Chondrocyte (in vitro differentiated cells): Measurements from ENCODE around the gene HPDL. TPM values are rescaled to one million over a fixed set of nuclear protein-coding genes. Genes with fewer than 3 reads are reported as not detected.

Experiments
- DNase-seq: peaks from one replicate; pipeline ENCODE4 v3.0.0; 2021; ENCODE audit warnings: mixed read lengths, low spot score
- H3K27ac Mint-ChIP-seq: one replicate; pipeline ENCODE4 v1.8.0; 2021; ENCODE audit warnings: mild to moderate bottlenecking, moderate library complexity, mixed read lengths; ENCODE audit not compliant: unreplicated experiment
- H3K27me3 Mint-ChIP-seq: 2 replicates; pipeline ENCODE4 v1.8.0; 2021; ENCODE audit warnings: low read depth, mixed read lengths
- H3K36me3 Mint-ChIP-seq: 2 replicates; pipeline ENCODE4 v1.8.0; 2021; ENCODE audit warnings: low read depth, mixed read lengths
- H3K4me1 Mint-ChIP-seq: 2 replicates; pipeline ENCODE4 v1.8.0; 2021; ENCODE audit warnings: low read depth, mild to moderate bottlenecking, mixed read lengths
- H3K4me3 Mint-ChIP-seq: one replicate; pipeline ENCODE4 v1.8.0; 2021; ENCODE audit warnings: mild to moderate bottlenecking, moderate library complexity, mixed read lengths; ENCODE audit not compliant: unreplicated experiment
- H3K9me3 Mint-ChIP-seq: 2 replicates; pipeline ENCODE4 v1.8.0; 2021; ENCODE audit warnings: low read depth, mixed read lengths
- CTCF ChIP-seq: fragments of 200-600 bp; sonication (generic); IDR thresholded peaks from 2 replicates; pipeline ENCODE4 v1.5.0; 2021; ENCODE audit warnings: antibody characterized with exemption, mild to moderate bottlenecking, moderate library complexity
- total RNA-seq: library from RNA; stranded (reverse); gene quantifications from 3 replicates; pipeline ENCODE4 v1.2.1, GENCODE V29; 2021

The HPDL gene
- total RNA-seq, 1 donor from 2014 or later: 1.0 TPM

- H3K4me1 Mint-ChIP-seq: peaks cover 3% of the 10 kb centered on the region
- no peak overlapping the region for H3K27ac Mint-ChIP-seq
- H3K27me3 Mint-ChIP-seq: no peaks in the 10 kb centered on the region
- DNase-seq: no peak
- no peak for TF ChIP-seq CTCF
- H3K4me3 Mint-ChIP-seq: no peak overlapping the region
- H3K36me3 Mint-ChIP-seq: no peaks in the 10 kb centered on the region
- no peaks in the 10 kb centered on the region for H3K9me3 Mint-ChIP-seq
These were observed 28.9 kb upstream of the HPDL start for GRCh38 chr1:45297666-45298356.

- no peak for DNase-seq
- Mint-ChIP-seq H3K4me3 (no peak overlapping the region), H3K27me3 (no peaks in the 10 kb centered on the region), H3K9me3 (no peaks in the 10 kb centered on the region), H3K27ac (no peak overlapping the region), H3K36me3 (no peaks in the 10 kb centered on the region), H3K4me1 (peaks cover 7% of the 10 kb centered on the region)
- no peak for TF ChIP-seq CTCF
These were observed 27.4 kb upstream of the HPDL start for GRCh38 chr1:45299296-45299695.

GRCh38 chr1:45299981-45300668 is 26.6 kb upstream of the HPDL start:
- H3K4me1 Mint-ChIP-seq: peaks cover 12% of the 10 kb centered on the region
- no peak overlapping the region for H3K4me3 Mint-ChIP-seq
- H3K27ac Mint-ChIP-seq: no peak overlapping the region
- TF ChIP-seq CTCF: peak; percentile 93
- H3K9me3 Mint-ChIP-seq: no peaks in the 10 kb centered on the region
- DNase-seq: no peak
- H3K27me3 Mint-ChIP-seq: no peaks in the 10 kb centered on the region
- H3K36me3 Mint-ChIP-seq: no peaks in the 10 kb centered on the region

GRCh38 chr1:45300669-45300997 is 26.1 kb upstream of the HPDL start:
- TF ChIP-seq CTCF: no peak
- peaks cover 12% of the 10 kb centered on the region for H3K4me1 Mint-ChIP-seq
- DNase-seq: no peak
- no peaks in the 10 kb centered on the region for H3K9me3 Mint-ChIP-seq
- no peak overlapping the region for H3K27ac Mint-ChIP-seq
- no peaks in the 10 kb centered on the region for H3K36me3 Mint-ChIP-seq
- no peak overlapping the region for H3K4me3 Mint-ChIP-seq
- H3K27me3 Mint-ChIP-seq: no peaks in the 10 kb centered on the region

GRCh38 chr1:45302505-45303150 is 24.1 kb upstream of the HPDL start:
- Mint-ChIP-seq H3K4me1 (peaks cover 12% of the 10 kb centered on the region), H3K9me3 (no peaks in the 10 kb centered on the region), H3K36me3 (no peaks in the 10 kb centered on the region), H3K27ac (no peak overlapping the region), H3K4me3 (peak overlapping the region; percentile 86), H3K27me3 (no peaks in the 10 kb centered on the region)
- TF ChIP-seq CTCF: no peak
- no peak for DNase-seq
